Measurements from ENCODE around the gene SLC37A3. TPM values are rescaled to one million over a fixed set of nuclear protein-coding genes. Genes with fewer than 3 reads are reported as not detected.

SLC37A3 gene
- total RNA-seq, 2 experiments from 2014 or later = 8.0 to 10.0 TPM

GRCh38 chr7:140289804-140290203 is 108.5 kb downstream of the SLC37A3 start:
- Histone ChIP-seq H3K4me3 (ENCODE audit: low read depth, low read length, poor library complexity, severe bottlenecking) (no peak overlapping the region), H3K79me2 (ENCODE audit: insufficient read depth, low read depth, low read length) (no peaks in the 10 kb centered on the region), H3K27ac (ENCODE audit: low read depth, low read length, poor library complexity, severe bottlenecking) (no peak overlapping the region), H3K9me3 (ENCODE audit: low read length) (no peaks in the 10 kb centered on the region), H3K4me1 (ENCODE audit: insufficient read depth, low read length, poor library complexity, severe bottlenecking) (no peaks in the 10 kb centered on the region), H2AFZ (ENCODE audit: low read length) (no peak overlapping the region), H4K20me1 (ENCODE audit: insufficient read depth, low read length) (no peaks in the 10 kb centered on the region), H3K4me2 (ENCODE audit: low read length) (no peak overlapping the region), H3K36me3 (ENCODE audit: insufficient read depth, low read length) (no peaks in the 10 kb centered on the region), H3K9me2 (ENCODE audit: insufficient read depth, low read length) (no peaks in the 10 kb centered on the region)
- ChIA-PET CTCF (ENCODE audit: unreplicated experiment) (no interaction called here), POLR2A (interaction anchor here (0.6 kb wide), 1 partner anchor 43 kb away, joined by 3 read pairs; no protein-coding TSS in a partner anchor)
- TF ChIP-seq CTCF (conservative IDR thresholded peaks at IDR 0.05; ENCODE audit: low read length) = no peak
- TF ChIP-seq EZH2phosphoT487 (IDR thresholded peaks at IDR 0.05; ENCODE audit: borderline replicate concordance, low read depth, low read length) = no peak
- intact Hi-C loops (cut with micrococcal nuclease; ENCODE audit: unreplicated experiment) = no loop called here
- BruUV-seq (replicated peaks) = no TSS peak
- DNase-seq (ENCODE audit: low spot score) = no peak

DNA sequence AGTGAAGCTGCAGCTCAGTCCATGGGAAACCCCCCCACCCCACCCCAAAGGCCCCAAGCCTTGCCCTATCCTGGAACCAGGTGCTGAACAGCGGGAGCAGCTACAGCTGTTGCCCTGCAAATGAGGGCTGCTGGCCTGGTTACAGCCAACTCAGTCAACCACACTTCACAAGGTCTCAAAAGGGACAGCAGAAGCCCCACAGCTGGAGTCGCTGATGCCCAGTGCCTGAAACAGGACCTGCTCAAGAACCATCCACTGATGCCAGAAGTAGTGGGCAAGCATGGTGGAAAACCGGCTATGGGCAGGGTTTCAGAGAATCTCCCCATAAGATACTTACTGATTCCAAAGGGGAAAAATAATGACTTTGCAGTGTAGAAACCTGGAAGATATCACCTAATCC is 110.3 kb downstream of the SLC37A3 start:
- H3K79me2 ChIP-seq (ENCODE audit: insufficient read depth, low read depth, low read length) = no peaks in the 10 kb centered on the region
- no peaks in the 10 kb centered on the region for H3K36me3 ChIP-seq (ENCODE audit: insufficient read depth, low read length)
- CTCF ChIA-PET (ENCODE audit: unreplicated experiment) = no interaction called here
- DNase-seq (ENCODE audit: low spot score) = no peak
- no peak overlapping the region for H3K4me2 ChIP-seq (ENCODE audit: low read length)
- H2AFZ ChIP-seq (ENCODE audit: low read length) = no peak overlapping the region
- no peaks in the 10 kb centered on the region for H3K9me3 ChIP-seq (ENCODE audit: low read length)
- H3K4me1 ChIP-seq (ENCODE audit: insufficient read depth, low read length, poor library complexity, severe bottlenecking) = no peaks in the 10 kb centered on the region
- intact Hi-C loops (cut with micrococcal nuclease; ENCODE audit: unreplicated experiment) = no loop called here
- H3K27ac ChIP-seq (ENCODE audit: low read depth, low read length, poor library complexity, severe bottlenecking) = no peak overlapping the region
- H3K4me3 ChIP-seq (ENCODE audit: low read depth, low read length, poor library complexity, severe bottlenecking) = no peak overlapping the region
- TF ChIP-seq CTCF (conservative IDR thresholded peaks at IDR 0.05; ENCODE audit: low read length) (no peak), EZH2phosphoT487 (IDR thresholded peaks at IDR 0.05; ENCODE audit: borderline replicate concordance, low read depth, low read length) (no peak)
- H3K9me2 ChIP-seq (ENCODE audit: insufficient read depth, low read length) = no peaks in the 10 kb centered on the region
- no peaks in the 10 kb centered on the region for H4K20me1 ChIP-seq (ENCODE audit: insufficient read depth, low read length)
- no TSS peak for BruUV-seq (replicated peaks)
- POLR2A ChIA-PET = no interaction called here

DNA sequence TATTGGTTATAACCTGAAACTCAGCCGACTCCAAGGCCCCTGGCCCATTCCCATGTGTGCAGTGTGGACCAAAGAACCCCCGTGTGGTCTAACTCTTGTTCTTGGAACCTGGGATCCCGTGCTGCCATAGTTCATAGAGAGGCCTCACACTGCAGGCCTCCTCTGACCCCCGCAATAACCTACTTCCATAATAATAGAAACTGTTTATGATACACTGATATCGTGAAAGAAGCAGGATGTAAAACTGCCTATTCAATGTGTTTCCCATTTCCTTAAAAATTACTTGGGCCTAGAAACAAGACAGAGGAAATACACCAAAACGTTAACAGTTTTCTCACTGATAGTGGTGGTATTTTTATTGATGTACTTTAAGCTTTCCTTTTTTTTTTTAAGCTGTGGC is 112.4 kb downstream of the SLC37A3 start:
- H3K79me2 ChIP-seq (ENCODE audit: insufficient read depth, low read depth, low read length) = no peaks in the 10 kb centered on the region
- ChIA-PET POLR2A (interaction anchor here (0.7 kb wide), 1 partner anchor 117 kb away, joined by 5 read pairs; no protein-coding TSS in a partner anchor), CTCF (ENCODE audit: unreplicated experiment) (no interaction called here)
- no peak for DNase-seq (ENCODE audit: low spot score)
- no peaks in the 10 kb centered on the region for H3K4me1 ChIP-seq (ENCODE audit: insufficient read depth, low read length, poor library complexity, severe bottlenecking)
- TF ChIP-seq EZH2phosphoT487 (IDR thresholded peaks at IDR 0.05; ENCODE audit: borderline replicate concordance, low read depth, low read length) (no peak), CTCF (conservative IDR thresholded peaks at IDR 0.05; ENCODE audit: low read length) (no peak)
- no TSS peak for BruUV-seq (replicated peaks)
- H3K4me2 ChIP-seq (ENCODE audit: low read length) = no peak overlapping the region
- no peak overlapping the region for H3K4me3 ChIP-seq (ENCODE audit: low read depth, low read length, poor library complexity, severe bottlenecking)
- H2AFZ ChIP-seq (ENCODE audit: low read length) = no peak overlapping the region
- no peaks in the 10 kb centered on the region for H3K36me3 ChIP-seq (ENCODE audit: insufficient read depth, low read length)
- H3K9me2 ChIP-seq (ENCODE audit: insufficient read depth, low read length) = no peaks in the 10 kb centered on the region
- no peaks in the 10 kb centered on the region for H4K20me1 ChIP-seq (ENCODE audit: insufficient read depth, low read length)
- no peaks in the 10 kb centered on the region for H3K9me3 ChIP-seq (ENCODE audit: low read length)
- no peak overlapping the region for H3K27ac ChIP-seq (ENCODE audit: low read depth, low read length, poor library complexity, severe bottlenecking)
- intact Hi-C loops (cut with micrococcal nuclease; ENCODE audit: unreplicated experiment) = no loop called here
